ENCODE measurements around the gene MAP3K5. TPM values are rescaled to one million over a fixed set of nuclear protein-coding genes. Genes with fewer than 3 reads are reported as not detected.
"Not testable (repeated sequence)": the region's sequence is repeated elsewhere in the genome, so short reads cannot be mapped to it uniquely, and the experiment has no call there.

The MAP3K5 gene
- total RNA-seq, 2 donors from 2014 or later: 13.8 to 20.1 TPM

GRCh38 chr6:136809091-136809860 lies 17.0 kb upstream of the MAP3K5 start:
- no peaks in the 10 kb centered on the region for H3K9me3 Mint-ChIP-seq
- no peak overlapping the region for H3K27ac Mint-ChIP-seq
- H3K36me3 Mint-ChIP-seq (ENCODE audit: low read depth): no peaks in the 10 kb centered on the region
- no peaks in the 10 kb centered on the region for H3K27me3 Mint-ChIP-seq
- no peaks in the 10 kb centered on the region for H3K4me1 Mint-ChIP-seq
- no peak overlapping the region for H3K4me3 Mint-ChIP-seq
- no peak for ATAC-seq (replicated peaks)

GRCh38 chr6:136803608-136804007 lies 11.3 kb upstream of the MAP3K5 start:
- Mint-ChIP-seq H3K4me1 (no peaks in the 10 kb centered on the region), H3K36me3 (ENCODE audit: low read depth) (no peaks in the 10 kb centered on the region), H3K9me3 (no peaks in the 10 kb centered on the region), H3K27ac (no peak overlapping the region), H3K4me3 (no peak overlapping the region), H3K27me3 (peaks cover 4% of the 10 kb centered on the region)
- no peak for ATAC-seq (replicated peaks)

GRCh38 chr6:136801581-136801980 lies 9.3 kb upstream of the MAP3K5 start:
- no peak for ATAC-seq (replicated peaks)
- H3K4me1 Mint-ChIP-seq: no peaks in the 10 kb centered on the region
- no peaks in the 10 kb centered on the region for H3K9me3 Mint-ChIP-seq
- no peaks in the 10 kb centered on the region for H3K36me3 Mint-ChIP-seq (ENCODE audit: low read depth)
- H3K27me3 Mint-ChIP-seq: peaks cover 4% of the 10 kb centered on the region
- no peak overlapping the region for H3K4me3 Mint-ChIP-seq
- H3K27ac Mint-ChIP-seq: no peak overlapping the region

GRCh38 chr6:136798044-136798443 lies 5.8 kb upstream of the MAP3K5 start:
- no peak overlapping the region for H3K27ac Mint-ChIP-seq
- H3K36me3 Mint-ChIP-seq (ENCODE audit: low read depth): no peaks in the 10 kb centered on the region
- H3K27me3 Mint-ChIP-seq: peaks cover 4% of the 10 kb centered on the region
- no peak overlapping the region for H3K4me3 Mint-ChIP-seq
- no peaks in the 10 kb centered on the region for H3K9me3 Mint-ChIP-seq
- ATAC-seq (replicated peaks): no peak
- H3K4me1 Mint-ChIP-seq: peaks cover 6% of the 10 kb centered on the region

GRCh38 chr6:136795996-136796395 lies 3.7 kb upstream of the MAP3K5 start:
- no peak overlapping the region for H3K4me3 Mint-ChIP-seq
- peaks cover 6% of the 10 kb centered on the region for H3K36me3 Mint-ChIP-seq (ENCODE audit: low read depth)
- H3K27ac Mint-ChIP-seq: no peak overlapping the region
- peaks cover 9% of the 10 kb centered on the region for H3K4me1 Mint-ChIP-seq
- no peaks in the 10 kb centered on the region for H3K9me3 Mint-ChIP-seq
- H3K27me3 Mint-ChIP-seq: no peaks in the 10 kb centered on the region
- ATAC-seq (replicated peaks): no peak

GRCh38 chr6:136795386-136795785 lies 3.1 kb upstream of the MAP3K5 start:
- no peaks in the 10 kb centered on the region for H3K27me3 Mint-ChIP-seq
- no peak overlapping the region for H3K27ac Mint-ChIP-seq
- H3K4me3 Mint-ChIP-seq: no peak overlapping the region
- peaks cover 13% of the 10 kb centered on the region for H3K4me1 Mint-ChIP-seq
- ATAC-seq (replicated peaks): no peak
- peaks cover 9% of the 10 kb centered on the region for H3K36me3 Mint-ChIP-seq (ENCODE audit: low read depth)
- H3K9me3 Mint-ChIP-seq: no peaks in the 10 kb centered on the region

- H3K27me3 Mint-ChIP-seq: no peaks in the 10 kb centered on the region
- peak overlapping the region; percentile 86 for H3K27ac Mint-ChIP-seq
- H3K4me1 Mint-ChIP-seq: peaks cover 22% of the 10 kb centered on the region
- no peak for ATAC-seq (replicated peaks)
- H3K4me3 Mint-ChIP-seq: peak overlapping the region; percentile 97
- peaks cover 13% of the 10 kb centered on the region for H3K36me3 Mint-ChIP-seq (ENCODE audit: low read depth)
- H3K9me3 Mint-ChIP-seq: no peaks in the 10 kb centered on the region
These were observed 1.1 kb upstream of the MAP3K5 start for GRCh38 chr6:136793363-136793762.

- H3K27me3 Mint-ChIP-seq: no peaks in the 10 kb centered on the region
- no peak for ATAC-seq (replicated peaks)
- no peaks in the 10 kb centered on the region for H3K9me3 Mint-ChIP-seq
These were observed 225 bp downstream of the MAP3K5 start for GRCh38 chr6:136792095-136792409.

GRCh38 chr6:136791296-136792094 lies 782 bp downstream of the MAP3K5 start:
- no peaks in the 10 kb centered on the region for H3K27me3 Mint-ChIP-seq
- ATAC-seq (replicated peaks): peak; percentile 34
- peak overlapping the region; percentile 94 for H3K27ac Mint-ChIP-seq
- peak overlapping the region; percentile 97 for H3K4me3 Mint-ChIP-seq
- H3K4me1 Mint-ChIP-seq: peaks cover 34% of the 10 kb centered on the region
- no peaks in the 10 kb centered on the region for H3K9me3 Mint-ChIP-seq
- H3K36me3 Mint-ChIP-seq (ENCODE audit: low read depth): peaks cover 21% of the 10 kb centered on the region

More at GRCh38 chr6:136792095-136792409, 225 bp downstream of the MAP3K5 start:
- no peak overlapping the region for H3K27ac Mint-ChIP-seq
- H3K4me1 Mint-ChIP-seq: peaks cover 33% of the 10 kb centered on the region
- peak overlapping the region; percentile 97 for H3K4me3 Mint-ChIP-seq
- H3K36me3 Mint-ChIP-seq (ENCODE audit: low read depth): peaks cover 21% of the 10 kb centered on the region

- H3K4me3 Mint-ChIP-seq: peak overlapping the region; percentile 97
- peaks cover 40% of the 10 kb centered on the region for H3K4me1 Mint-ChIP-seq
- ATAC-seq (replicated peaks): no peak
- peak overlapping the region; percentile 94 for H3K27ac Mint-ChIP-seq
- peaks cover 21% of the 10 kb centered on the region for H3K36me3 Mint-ChIP-seq (ENCODE audit: low read depth)
- H3K27me3 Mint-ChIP-seq: no peaks in the 10 kb centered on the region
- no peaks in the 10 kb centered on the region for H3K9me3 Mint-ChIP-seq
These were observed 1.6 kb downstream of the MAP3K5 start for GRCh38 chr6:136790411-136791295.

GRCh38 chr6:136789440-136789839 lies 2.8 kb downstream of the MAP3K5 start:
- H3K27me3 Mint-ChIP-seq; H3K27ac Mint-ChIP-seq; H3K9me3 Mint-ChIP-seq; ATAC-seq (replicated peaks): not testable (repeated sequence)
- H3K4me3 Mint-ChIP-seq: peak overlapping the region; percentile 97
- H3K4me1 Mint-ChIP-seq: peaks cover 52% of the 10 kb centered on the region
- peaks cover 28% of the 10 kb centered on the region for H3K36me3 Mint-ChIP-seq (ENCODE audit: low read depth)

GRCh38 chr6:136788069-136788902 lies 4.0 kb downstream of the MAP3K5 start:
- H3K9me3 Mint-ChIP-seq: no peaks in the 10 kb centered on the region
- peak; percentile 43 for ATAC-seq (replicated peaks)
- H3K27ac Mint-ChIP-seq: peak overlapping the region; percentile 89
- peaks cover 59% of the 10 kb centered on the region for H3K4me1 Mint-ChIP-seq
- H3K27me3 Mint-ChIP-seq: no peaks in the 10 kb centered on the region
- peaks cover 39% of the 10 kb centered on the region for H3K36me3 Mint-ChIP-seq (ENCODE audit: low read depth)
- peak overlapping the region; percentile 97 for H3K4me3 Mint-ChIP-seq

GRCh38 chr6:136787726-136788068 lies 4.6 kb downstream of the MAP3K5 start:
- H3K36me3 Mint-ChIP-seq (ENCODE audit: low read depth): peaks cover 40% of the 10 kb centered on the region
- H3K9me3 Mint-ChIP-seq: no peaks in the 10 kb centered on the region
- no peaks in the 10 kb centered on the region for H3K27me3 Mint-ChIP-seq
- peaks cover 58% of the 10 kb centered on the region for H3K4me1 Mint-ChIP-seq
- H3K4me3 Mint-ChIP-seq: peak overlapping the region; percentile 97
- no peak for ATAC-seq (replicated peaks)
- peak overlapping the region; percentile 89 for H3K27ac Mint-ChIP-seq

GRCh38 chr6:136786658-136787057 lies 5.6 kb downstream of the MAP3K5 start:
- H3K36me3 Mint-ChIP-seq (ENCODE audit: low read depth): peaks cover 40% of the 10 kb centered on the region
- no peak for ATAC-seq (replicated peaks)
- H3K27me3 Mint-ChIP-seq: no peaks in the 10 kb centered on the region
- peak overlapping the region; percentile 97 for H3K4me3 Mint-ChIP-seq
- H3K4me1 Mint-ChIP-seq: peaks cover 64% of the 10 kb centered on the region
- H3K9me3 Mint-ChIP-seq: no peaks in the 10 kb centered on the region
- H3K27ac Mint-ChIP-seq: peak overlapping the region; percentile 91

Data from activated T-helper 17 cell treated with anti-CD3 and anti-CD28 coated beads, Interleukin-2, amount 50 U/mL, for 72 hours (primary cell).